ENCODE results near the gene URB2.
"Not testable (repeated sequence)": the region's sequence is repeated elsewhere in the genome, so short reads cannot be mapped to it uniquely, and the experiment has no call there.

URB2 gene

DNA sequence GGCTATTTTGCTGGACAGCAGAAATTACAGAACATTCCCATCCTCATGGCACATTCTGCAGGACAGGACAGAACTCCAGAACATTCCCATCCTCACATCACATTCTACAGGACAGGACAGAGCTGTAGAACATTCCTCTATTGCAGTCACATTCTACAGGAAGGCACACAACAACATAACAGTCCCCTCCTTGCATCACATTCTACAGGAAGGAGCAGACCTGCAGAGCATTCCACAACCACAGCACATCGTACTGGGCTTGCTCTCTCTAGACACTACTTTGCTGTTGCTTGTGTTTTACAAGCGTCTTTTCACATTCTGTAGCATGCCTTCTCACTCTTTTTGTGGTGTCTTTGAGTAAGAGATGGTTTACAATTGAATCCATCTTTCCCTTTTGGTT is 40.7 kb upstream of the URB2 start:
- no peak overlapping the region for H3K4me3 ChIP-seq (replicated peaks; ENCODE audit: low read depth, low read length)
- TF ChIP-seq, protein P1, sequence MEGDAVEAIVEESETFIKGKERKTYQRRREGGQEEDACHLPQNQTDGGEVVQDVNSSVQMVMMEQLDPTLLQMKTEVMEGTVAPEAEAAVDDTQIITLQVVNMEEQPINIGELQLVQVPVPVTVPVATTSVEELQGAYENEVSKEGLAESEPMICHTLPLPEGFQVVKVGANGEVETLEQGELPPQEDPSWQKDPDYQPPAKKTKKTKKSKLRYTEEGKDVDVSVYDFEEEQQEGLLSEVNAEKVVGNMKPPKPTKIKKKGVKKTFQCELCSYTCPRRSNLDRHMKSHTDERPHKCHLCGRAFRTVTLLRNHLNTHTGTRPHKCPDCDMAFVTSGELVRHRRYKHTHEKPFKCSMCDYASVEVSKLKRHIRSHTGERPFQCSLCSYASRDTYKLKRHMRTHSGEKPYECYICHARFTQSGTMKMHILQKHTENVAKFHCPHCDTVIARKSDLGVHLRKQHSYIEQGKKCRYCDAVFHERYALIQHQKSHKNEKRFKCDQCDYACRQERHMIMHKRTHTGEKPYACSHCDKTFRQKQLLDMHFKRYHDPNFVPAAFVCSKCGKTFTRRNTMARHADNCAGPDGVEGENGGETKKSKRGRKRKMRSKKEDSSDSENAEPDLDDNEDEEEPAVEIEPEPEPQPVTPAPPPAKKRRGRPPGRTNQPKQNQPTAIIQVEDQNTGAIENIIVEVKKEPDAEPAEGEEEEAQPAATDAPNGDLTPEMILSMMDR (IDR thresholded peaks at IDR 0.05; ENCODE audit: low read depth, low read length, missing control alignments): no peak
- no peak for DNase-seq (ENCODE audit: extremely low read depth, low read depth)

GRCh38 chr1:229590119-229590518 is 35.9 kb upstream of the URB2 start:
- no peak overlapping the region for H3K4me3 ChIP-seq (replicated peaks; ENCODE audit: low read depth, low read length)
- TF ChIP-seq, protein P1 (IDR thresholded peaks at IDR 0.05; ENCODE audit: low read depth, low read length, missing control alignments): no peak
- no peak for DNase-seq (ENCODE audit: extremely low read depth, low read depth)

DNA sequence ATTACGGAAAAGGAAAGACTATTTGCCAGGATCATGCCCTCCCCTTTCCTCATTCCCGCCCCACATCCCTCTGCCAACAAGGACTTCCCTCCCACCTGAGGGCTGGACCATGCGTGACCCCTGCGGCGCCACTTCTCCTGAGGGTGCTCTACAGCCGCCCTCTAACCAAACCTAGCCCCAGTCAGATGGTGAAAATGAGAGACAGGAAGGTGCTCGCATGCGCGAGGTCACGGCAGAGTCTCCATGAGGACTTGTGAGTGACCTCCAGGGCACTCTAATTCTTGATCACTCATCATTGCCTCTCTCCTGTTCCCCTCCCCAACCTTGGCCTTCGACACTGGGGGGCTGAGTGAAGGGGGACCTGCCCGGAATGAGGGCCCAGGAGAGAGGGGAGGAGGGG is 32.2 kb upstream of the URB2 start:
- TF ChIP-seq, protein P1 (IDR thresholded peaks at IDR 0.05; ENCODE audit: low read depth, low read length, missing control alignments): no peak
- no peak for DNase-seq (ENCODE audit: extremely low read depth, low read depth)

DNA sequence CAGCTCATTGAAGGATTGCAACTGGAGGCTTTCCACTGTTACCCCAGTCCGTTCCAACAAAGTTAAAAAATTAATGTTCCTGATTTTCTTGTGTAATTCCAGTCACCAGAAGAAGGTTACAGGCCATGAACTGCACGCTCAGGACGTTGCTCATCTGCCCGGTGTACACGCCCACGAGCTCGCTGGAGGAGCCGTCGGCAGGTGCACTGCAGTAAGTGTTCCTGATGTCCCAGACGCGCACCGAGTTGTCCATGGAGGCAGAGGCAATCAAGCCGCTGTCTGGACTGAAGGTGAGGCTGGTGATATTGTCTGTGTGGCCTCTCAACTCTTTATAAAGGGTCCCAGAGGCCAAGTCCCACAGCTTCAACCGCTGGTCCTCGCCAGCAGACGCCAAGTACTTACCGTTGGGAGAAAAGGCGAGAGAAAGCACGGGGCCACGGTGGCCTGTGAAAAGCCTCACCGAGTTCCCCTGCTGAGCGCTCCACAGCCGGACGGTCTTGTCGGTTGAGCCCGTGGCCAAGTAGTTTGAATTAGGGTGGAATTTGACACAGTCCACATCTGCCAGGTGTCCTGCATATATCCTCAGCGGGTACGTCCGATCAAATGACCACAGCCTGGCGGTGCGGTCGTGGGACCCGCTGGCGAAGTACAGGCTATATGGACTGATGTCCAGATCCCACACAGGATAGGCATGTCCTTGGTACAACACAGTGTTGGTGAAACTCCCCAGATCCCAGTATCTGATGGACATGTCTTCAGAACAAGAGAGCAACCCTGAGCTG is 31.6 kb upstream of the URB2 start:
- DNase-seq (ENCODE audit: extremely low read depth, low read depth): no peak
- TF ChIP-seq, protein P1 (IDR thresholded peaks at IDR 0.05; ENCODE audit: low read depth, low read length, missing control alignments): no peak

More for the DNA sequence above, 32.2 kb upstream of the URB2 start:
- H3K4me3 ChIP-seq (replicated peaks; ENCODE audit: low read depth, low read length): no peak overlapping the region

GRCh38 chr1:229595876-229596275 is 30.2 kb upstream of the URB2 start:
- DNase-seq (ENCODE audit: extremely low read depth, low read depth); H3K4me3 ChIP-seq (replicated peaks; ENCODE audit: low read depth, low read length): not testable (repeated sequence)

More for the DNA sequence above, 31.6 kb upstream of the URB2 start:
- H3K4me3 ChIP-seq (replicated peaks; ENCODE audit: low read depth, low read length): no peak overlapping the region

- no peak for DNase-seq (ENCODE audit: extremely low read depth, low read depth)
- TF ChIP-seq, protein P1 (IDR thresholded peaks at IDR 0.05; ENCODE audit: low read depth, low read length, missing control alignments): no peak
Observed at GRCh38 chr1:229596925-229597699, 28.9 kb upstream of the URB2 start.

GRCh38 chr1:229597877-229598276 is 28.2 kb upstream of the URB2 start:
- no peak overlapping the region for H3K4me3 ChIP-seq (replicated peaks; ENCODE audit: low read depth, low read length)
- no peak for DNase-seq (ENCODE audit: extremely low read depth, low read depth)
- TF ChIP-seq, protein P1 (IDR thresholded peaks at IDR 0.05; ENCODE audit: low read depth, low read length, missing control alignments): no peak

More at GRCh38 chr1:229596925-229597699, 28.9 kb upstream of the URB2 start:
- H3K4me3 ChIP-seq (replicated peaks; ENCODE audit: low read depth, low read length): no peak overlapping the region
